GM04503 (cell line): ENCODE results near the gene ARMCX4.
"Not testable (repeated sequence)": the region's sequence is repeated elsewhere in the genome, so short reads cannot be mapped to it uniquely, and the experiment has no call there.

Source experiments
- DNase-seq: peaks from one replicate; pipeline ENCODE4 v3.0.0-alpha.2; 2012; ENCODE audit warnings: low read depth

ARMCX4 gene

DNA sequence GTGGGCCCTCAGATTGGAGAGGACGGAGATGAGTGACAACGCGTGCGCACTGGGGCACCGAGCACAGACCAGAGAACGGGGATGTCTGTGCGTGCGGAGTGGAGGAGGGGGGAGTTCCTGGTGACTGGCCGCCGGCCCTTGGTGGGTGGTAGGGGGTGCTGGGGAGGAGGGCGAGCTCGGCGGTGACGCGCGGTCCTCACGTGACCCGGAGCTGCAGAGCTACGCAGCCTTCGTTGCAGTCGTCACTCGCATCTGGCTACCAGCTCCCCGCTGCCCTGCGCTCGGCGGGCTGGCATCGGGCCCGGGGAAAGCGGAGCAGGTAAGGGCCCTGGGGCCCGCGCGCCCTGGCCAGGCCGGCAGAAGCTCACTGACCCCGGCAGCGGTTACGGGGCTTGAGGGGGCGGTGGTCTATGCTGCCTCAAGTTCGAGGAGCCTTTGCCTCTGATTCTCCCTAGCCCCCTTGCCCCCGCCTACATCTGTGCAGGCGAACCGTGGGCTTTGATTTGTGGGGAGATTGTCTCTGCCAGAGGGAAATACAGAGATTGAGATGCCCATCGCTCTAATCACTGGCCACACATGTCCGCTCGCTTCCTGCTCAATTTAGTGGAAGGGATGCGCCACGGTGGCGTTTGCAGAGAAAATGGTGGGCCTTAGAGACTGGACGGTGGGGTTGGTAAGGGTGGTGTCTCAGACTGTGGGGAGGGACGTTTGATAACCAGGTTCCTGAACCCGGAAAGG is at the start of gene ARMCX4:
Gene ARMCX4 (plus strand): TSS at position 245 of the 738 bp plus-strand sequence. CDS start 3,134 bp downstream, outside the sequence.
- DNase-seq, result no peak

DNA sequence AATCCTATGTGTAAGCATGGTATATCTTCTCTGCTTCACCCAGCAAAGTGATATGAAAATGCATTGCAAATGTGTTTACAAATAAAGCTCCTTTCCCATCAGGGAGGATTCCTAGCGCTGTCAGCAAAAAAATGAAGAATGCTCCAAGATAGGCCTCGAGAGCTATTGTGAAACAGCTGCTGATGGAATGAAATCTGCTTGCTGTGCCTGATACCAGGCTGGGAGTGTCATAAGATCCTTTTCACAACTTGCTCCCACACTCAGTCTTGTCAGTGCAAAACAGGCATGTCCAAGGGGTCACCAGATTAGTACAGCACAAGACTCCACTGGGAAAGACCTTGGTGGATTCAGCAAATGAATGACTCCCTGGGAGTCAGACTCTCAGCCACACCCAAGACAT is 43.2 kb upstream of the ARMCX4 start:
- no peak for DNase-seq

DNA sequence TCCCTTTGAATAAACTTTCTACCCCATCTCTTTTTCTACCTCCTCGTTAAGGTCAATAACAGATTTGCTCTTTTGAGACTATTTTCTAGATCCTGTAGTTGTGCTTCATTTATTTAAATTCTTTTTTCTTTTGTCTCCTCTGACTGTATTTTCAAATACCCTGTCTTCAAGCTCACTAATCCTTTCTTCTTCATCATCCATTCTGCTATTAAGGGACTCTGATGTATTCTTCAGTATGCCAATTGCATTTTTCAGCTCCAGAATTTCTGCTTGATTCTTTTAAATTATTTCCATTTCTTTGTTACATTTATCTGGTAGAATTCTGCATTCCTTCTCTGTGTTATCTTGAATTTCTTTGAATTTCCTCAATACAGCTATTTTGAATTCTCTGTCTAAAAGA is 36.0 kb upstream of the ARMCX4 start:
- no peak for DNase-seq

DNA sequence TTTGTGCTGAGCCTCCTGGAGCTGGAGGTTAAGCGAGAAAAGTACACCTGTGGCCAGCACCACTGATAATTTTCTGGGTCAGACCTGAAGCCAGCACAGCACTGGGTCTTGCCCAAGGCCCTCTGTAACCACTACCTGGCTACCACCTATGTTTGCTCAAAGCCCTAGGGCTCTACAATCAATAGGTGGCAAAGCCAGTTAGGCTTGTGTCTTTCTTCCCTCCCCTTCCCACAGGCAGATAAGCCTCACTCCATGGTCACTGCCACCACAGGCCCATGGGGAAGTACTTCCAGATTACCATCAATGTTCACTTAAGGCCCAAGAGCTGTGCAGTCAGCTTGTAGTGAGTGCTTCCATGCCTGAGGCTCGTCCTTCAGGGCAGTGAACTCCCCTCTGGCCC is 35.2 kb upstream of the ARMCX4 start:
- no peak for DNase-seq

DNA sequence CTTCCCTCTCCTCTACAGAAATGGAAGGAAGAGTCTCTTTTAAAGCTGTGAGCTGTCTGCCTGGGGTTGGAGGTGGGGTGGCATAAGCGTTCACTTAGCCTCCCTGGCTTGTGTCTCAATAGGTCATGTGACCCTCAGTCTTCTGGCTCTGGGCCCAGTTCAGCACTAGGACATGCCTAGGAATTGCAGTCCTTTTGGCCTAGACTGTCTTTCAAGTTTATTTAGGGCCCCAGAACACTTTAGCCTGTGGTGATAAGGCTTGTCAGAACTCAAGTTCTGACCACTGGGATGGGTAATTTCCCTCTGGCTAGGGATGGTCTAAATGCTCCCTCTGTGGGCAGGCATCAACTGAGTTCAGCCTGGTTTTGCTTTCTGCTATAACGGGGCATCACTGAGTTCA is 34.3 kb upstream of the ARMCX4 start:
- peak; percentile 18 for DNase-seq

DNA sequence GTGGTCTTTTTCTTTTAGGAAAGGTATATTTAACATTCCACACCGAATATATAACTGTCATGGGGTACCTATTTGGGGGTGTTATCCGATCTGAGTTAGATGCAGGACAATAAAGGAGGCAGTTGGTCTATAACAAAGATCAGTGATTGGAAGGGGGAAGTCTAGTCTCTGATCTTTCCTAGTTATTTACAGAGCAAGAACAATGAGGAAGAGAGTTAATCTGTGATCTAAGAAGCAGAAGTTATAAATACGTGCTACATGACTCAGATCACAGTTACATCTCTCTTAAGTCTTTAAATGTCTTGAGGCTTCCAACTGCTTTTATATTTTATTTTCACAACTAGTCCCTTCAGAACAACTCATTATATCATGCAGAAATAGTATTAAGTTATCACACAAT is 33.2 kb upstream of the ARMCX4 start:
- no peak for DNase-seq

DNA sequence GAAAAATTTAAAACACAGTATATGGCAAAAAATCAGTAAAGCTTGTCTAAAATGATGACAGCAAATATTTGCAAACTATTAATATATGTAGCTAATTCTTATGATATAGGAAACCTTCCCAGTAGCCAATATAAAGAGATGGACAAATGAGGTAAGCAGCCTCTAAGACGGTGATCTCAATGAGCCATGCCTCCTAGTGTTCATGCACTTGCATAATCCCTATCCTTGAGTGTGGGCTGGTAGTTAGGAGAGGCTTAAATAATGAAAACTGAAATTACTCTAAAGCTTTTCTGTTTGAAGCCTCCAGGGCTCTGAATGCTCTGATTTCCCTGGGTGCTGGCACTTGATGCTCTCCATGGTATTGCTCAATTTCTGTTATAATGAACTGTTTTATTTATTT is 24.6 kb upstream of the ARMCX4 start:
- no peak for DNase-seq

DNA sequence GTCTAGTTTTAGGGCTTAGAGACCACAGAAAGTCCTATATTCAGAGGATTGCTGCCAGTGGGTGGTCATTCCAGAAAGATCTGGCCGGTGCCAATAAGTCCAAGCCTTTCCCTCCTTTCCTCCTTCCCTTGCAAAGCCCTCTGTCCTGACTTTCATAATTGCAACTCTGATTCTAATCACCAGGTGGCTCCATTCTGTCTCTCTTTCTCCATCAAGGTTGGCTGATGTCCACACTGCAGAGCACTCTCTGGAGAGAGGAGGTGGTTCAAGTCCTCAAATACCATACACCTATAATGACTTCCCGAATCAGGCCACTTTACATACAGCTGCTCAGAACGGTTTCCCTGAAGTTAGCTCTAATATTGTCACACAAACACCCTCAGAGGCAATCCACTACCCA is 22.4 kb upstream of the ARMCX4 start:
- no peak for DNase-seq

DNA sequence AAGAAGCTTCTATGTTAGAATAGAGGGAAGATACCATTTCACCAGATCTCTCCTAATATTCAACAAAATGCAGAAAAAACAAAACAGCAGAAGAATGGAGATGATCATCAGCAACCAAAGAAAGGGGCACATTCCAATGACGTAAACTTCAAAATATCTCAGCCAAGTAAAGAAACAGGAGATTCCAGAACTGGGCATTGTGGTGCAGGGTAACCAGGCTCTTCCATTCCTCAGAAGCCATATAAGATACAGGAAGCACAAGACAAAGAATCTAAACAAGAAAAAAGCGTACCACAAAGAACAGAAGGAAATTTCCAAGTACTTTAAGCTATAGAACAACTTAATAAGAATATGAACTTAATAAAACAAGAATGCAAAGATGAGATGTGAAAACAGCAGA is 6.9 kb upstream of the ARMCX4 start:
- DNase-seq, result no peak

DNA sequence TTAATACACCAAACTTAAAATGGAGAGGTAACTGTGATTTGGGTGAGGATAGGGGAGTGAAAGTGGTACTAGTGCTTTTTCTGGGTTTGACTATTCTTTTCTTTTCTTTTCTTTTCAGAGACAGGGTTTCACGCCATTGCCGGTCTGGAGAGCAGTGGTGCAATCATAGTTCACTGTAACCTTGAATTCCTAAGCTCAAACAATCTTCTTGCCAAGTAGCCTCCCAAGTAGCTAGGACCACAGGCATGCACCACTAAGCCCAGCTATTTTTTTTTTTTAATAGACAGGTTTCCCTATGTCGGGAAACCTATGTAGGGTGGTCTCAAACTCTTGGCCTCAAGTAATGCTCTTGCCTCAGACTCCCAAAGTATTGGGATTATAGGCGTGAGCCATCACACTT is 3.0 kb upstream of the ARMCX4 start:
- DNase-seq, result no peak

DNA sequence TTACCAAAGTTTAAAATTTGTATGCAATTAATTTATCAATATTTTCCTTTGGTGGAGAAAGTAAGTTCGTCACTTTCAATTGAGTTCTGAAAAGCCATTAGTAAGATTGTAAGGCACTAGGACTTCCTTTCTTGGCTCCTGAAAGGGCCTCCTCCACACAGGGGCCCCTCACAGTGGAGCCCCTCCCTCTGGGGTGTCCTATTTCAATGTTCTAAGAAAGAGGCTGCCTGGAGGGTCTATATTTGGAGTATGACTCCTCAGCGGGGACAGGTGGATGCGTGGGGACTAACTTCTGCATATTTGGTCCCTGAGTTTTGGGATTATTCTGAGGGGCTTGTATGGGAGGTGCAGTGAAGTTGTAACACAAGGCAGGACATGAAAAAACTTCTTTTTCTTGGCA is 1.6 kb upstream of the ARMCX4 start:
- no peak for DNase-seq

DNA sequence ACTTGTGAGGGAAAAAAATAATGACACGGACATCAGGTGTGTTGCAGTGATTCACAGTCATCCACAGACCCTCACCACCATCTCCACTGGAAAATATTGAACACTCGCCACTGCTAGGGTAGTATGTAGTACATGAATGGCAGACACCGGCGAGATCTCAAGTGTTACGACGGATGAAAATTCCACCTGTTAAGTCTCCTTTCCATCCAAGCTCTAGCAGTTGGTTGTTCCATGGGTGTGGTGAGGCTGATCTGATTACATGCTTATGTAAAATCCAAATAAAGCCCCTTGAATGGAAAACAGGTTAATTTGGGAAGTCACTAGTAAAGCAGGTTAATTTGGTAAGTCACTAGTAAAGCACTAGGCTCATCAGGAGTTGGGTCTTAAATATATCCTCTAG is 1.1 kb upstream of the ARMCX4 start:
- DNase-seq, result no peak

DNA sequence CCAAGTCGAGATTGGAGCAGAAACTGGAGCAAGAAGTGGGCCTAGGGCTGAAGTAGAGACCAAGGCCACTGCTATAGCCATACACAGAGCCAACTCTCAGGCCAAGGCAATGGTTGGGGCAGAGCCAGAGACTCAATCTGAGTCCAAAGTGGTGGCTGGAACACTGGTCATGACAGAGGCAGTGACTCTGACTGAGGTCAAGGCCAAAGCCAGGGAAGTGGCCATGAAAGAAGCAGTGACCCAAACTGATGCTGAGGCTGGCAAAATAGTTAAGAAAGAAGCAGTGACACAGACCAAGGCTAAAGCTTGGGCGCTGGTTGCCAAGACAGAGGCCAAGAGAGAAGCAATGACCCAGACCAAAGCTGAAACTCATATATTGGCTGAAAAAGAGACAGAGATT is 3.5 kb downstream of the ARMCX4 start:
- DNase-seq, result no peak

DNA sequence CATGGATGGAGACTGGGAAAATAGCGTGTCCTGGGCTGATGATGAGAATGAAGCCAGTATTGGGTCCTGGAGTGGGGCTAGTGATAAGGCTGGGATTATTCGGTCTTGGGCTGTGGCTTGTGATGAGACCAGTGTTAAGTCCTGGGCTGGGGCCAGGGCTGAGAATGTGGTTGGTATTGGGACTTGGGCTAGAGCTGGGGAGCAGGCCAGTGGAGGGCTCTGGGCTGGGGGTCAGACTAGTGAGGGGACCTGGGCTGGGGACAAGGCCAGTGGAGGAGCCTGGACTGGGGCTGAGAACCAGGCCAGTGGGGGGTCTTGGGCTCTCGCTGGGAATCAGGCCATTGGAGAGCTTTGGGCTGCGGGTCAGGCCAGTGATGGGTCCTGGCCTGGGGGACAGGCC is 6.7 kb downstream of the ARMCX4 start:
- no peak for DNase-seq

DNA sequence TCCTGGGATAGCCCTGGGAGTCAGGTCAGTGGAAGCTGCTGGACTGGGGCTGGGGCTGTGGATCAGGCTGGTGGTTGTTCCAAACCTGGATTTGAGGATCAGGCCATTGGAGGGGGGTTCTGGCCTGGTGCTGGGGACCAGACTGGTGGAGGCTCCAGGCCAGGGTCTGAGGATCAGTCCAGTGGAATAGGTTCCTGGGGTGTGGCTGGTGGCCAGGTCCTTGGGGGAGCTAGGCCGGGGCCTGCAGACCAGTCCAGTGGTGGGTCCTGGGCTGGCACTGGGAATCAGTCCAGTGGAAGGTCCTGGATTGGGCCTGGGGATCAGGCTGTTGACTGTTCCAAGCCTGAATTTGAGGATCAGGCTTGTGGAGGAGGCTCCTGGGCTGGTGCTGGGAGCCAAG is 8.0 kb downstream of the ARMCX4 start:
- no peak for DNase-seq

DNA sequence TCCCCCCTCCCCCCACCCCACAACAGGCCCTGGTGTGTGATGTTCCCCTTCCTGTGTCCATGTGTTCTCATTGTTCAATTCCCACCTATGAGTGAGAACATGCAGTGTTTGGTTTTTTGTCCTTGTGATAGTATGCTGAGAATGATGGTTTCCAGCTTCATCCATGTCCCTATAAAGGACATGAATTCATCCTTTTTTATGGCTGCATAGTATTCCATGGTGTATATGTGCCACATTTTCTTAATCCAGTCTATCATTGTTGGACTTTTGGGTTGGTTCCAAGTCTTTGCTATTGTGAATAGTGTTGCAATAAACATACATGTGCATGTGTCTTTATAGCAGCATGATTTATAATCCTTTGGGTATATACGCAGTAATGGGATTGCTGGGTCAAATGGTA is 17.7 kb downstream of the ARMCX4 start:
- not testable (repeated sequence) for DNase-seq

DNA sequence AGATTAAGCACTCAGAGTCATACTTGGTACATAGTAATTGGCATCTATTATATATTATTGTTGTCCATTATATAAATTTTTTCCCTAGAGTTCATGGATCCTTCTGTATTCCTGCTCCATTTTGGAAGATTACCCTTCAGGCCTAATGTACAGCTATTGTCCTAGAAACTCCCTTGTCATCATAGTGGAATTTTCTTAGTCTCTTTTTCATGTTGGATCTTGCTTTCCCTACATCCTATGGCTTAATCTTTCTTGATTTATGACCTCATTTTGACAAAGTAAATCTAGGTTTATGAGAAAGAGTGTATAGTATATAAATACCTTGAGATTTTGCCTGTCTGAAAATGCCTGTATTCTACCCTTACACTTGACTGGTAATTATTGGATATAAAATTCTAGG is 22.1 kb downstream of the ARMCX4 start:
- DNase-seq, result no peak

DNA sequence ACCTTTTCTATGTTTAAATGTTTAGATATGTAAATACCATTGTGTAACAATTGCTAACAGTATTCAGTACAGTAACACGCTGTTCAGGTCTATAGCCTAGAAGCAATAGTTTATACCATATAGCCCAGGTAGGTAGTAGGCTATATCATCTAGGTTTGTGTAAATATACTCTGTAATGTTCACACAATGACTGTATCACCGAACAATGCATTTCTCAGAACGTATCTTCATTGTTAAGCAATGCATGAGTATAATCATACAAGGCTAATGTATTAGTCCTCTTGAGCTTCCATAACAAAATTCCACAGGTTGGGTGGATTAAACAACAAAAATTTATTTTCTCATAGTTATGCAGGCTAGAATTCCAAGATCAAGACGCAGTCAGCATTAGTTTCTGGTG is 22.7 kb downstream of the ARMCX4 start:
- no peak for DNase-seq

DNA sequence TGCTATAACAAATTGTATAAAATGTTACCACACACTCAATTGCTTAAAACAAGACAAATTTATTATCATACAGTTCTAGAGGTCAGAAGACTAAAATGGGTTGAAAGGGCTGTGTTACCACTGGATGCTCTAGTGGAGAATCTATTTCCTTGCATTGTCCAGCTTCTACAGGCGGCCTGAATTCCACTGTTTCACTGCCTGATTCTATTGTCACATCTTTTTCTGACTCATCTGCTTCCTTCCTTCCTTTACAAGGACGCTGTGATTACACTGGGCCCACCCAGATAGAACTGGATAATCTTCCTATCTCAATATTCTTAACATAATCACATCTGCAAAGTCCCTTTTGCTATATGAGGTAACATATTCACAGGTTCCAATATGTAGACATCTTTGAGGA is 45.7 kb downstream of the ARMCX4 start:
- no peak for DNase-seq
